Right lobe of liver (tissue), 6 donors: ENCODE data around the gene PTPRN2. TPM values are rescaled to one million over a fixed set of nuclear protein-coding genes. Genes with fewer than 3 reads are reported as not detected.

Source experiments
- ATAC-seq, 4 donors: fragments of 200-7000 bp; cut with Tn5 transposase; one replicate each; pipeline ENCODE4 v1.9.1; 2020; ENCODE audit warnings: mild to moderate bottlenecking in 4 of 4, moderate library complexity in 4 of 4
- DNase-seq, 3 donors: peaks; one replicate each; pipeline ENCODE4 v3.0.0-alpha.2; 2020
- H3K27ac ChIP-seq, 3 donors: fragments of 200-600 bp; one replicate each; pipeline ENCODE4 v1.8.0; 2022
- H3K27me3 ChIP-seq, 2 donors: fragments of 200-600 bp; one replicate each; pipeline ENCODE4 v1.8.0; 2022
- H3K36me3 ChIP-seq, 4 donors: fragments of 200-600 bp; sonication (generic) in 1 of 4; one replicate each; pipeline versions ENCODE4 v1.5.1 to v1.8.0; 2017 to 2022; ENCODE audit warnings: control low read depth in 1 of 4
- H3K4me1 ChIP-seq, 4 donors: fragments of 200-600 bp; sonication (generic) in 1 of 4; one replicate each; pipeline versions ENCODE4 v1.5.1 to v1.8.0; 2017 to 2022; ENCODE audit warnings: control low read depth in 1 of 4
- H3K4me3 ChIP-seq, 3 donors: fragments of 200-600 bp; one replicate each; pipeline ENCODE4 v1.8.0; 2022
- H3K9me3 ChIP-seq, 4 donors: fragments of 200-600 bp; sonication (generic) in 1 of 4; one replicate each; pipeline versions ENCODE4 v1.5.1 to v1.8.0; 2017 to 2022; ENCODE audit warnings: control low read depth in 1 of 4
- CTCF ChIP-seq, 4 donors: fragments of 200-600 bp in 3 of 4; fragments of 450-650 bp in 1 of 4; IDR thresholded peaks; one replicate each; pipeline versions ENCODE4 v1.5.1 to v1.8.0; 2016 to 2022; ENCODE audit warnings: antibody characterized with exemption in 4 of 4, mild to moderate bottlenecking in 2 of 4
- POLR2A ChIP-seq: fragments of 450-650 bp; IDR thresholded peaks from one replicate; pipeline ENCODE4 v1.6.1; 2017; ENCODE audit warnings: antibody characterized with exemption, mild to moderate bottlenecking
- WGBS: methylation state at CpG from one replicate; pipeline ENCODE4 v1.1.6; 2018; ENCODE audit warnings: low coverage, low lambda C conversion rate; ENCODE audit not compliant: insufficient coverage; ENCODE audit errors: missing lambda C conversion rate; 5-methylcytosine and 5-hydroxymethylcytosine counted together
- intact Hi-C, 2 donors: fragments of 100-400 bp; cut with DNase I; formaldehyde crosslinking; loops; one replicate each; pipeline versions ENCODE4 v1.11.2 to v1.14.1; 2022
- total RNA-seq, 6 experiments: library from RNA; depleted of rRNA in 2 of 6; stranded (reverse); fragments of >200 nt in 2 of 6; fragmentation: NEBNext Ultra II Directional in 3 of 6; extraction: Animal tissue kit (Norgen Biotek cat#: 25700) in 3 of 6; gene quantifications; one replicate each; pipeline versions ENCODE4 v1.1.0 to v1.2.4, GENCODE V29; 2016 to 2023
- donor health status: DM: no; HTN: yes; CAD: no.
- donor health status: DM: no; HTN: no; CAD: no.
- donor health status: DM: no; HTN: no; CAD: no.
- donor health status: DM: no; HTN: yes; CAD: no.
- donor health status: DM: no; HTN: yes; CAD: no.

Gene PTPRN2
- total RNA-seq, 6 experiments from 2014 or later, result 0.15 to 0.87 (median 0.67) TPM

- Histone ChIP-seq H3K36me3 (no peaks in the 10 kb centered on the region), H3K4me1 (no peaks in the 10 kb centered on the region), H3K9me3 (no peaks in the 10 kb centered on the region), H3K4me3 (no peak overlapping the region), H3K27ac (no peak overlapping the region), H3K27me3 (no peaks in the 10 kb centered on the region)
- DNase-seq (no peak), ATAC-seq (no peak)
- TF ChIP-seq CTCF (IDR thresholded peaks at IDR 0.05), result no peak
- TF ChIP-seq POLR2A, result no peak
- WGBS, result 91% methylated on average over 17 of the region's 18 CpGs
- intact Hi-C loops, result no loop called here
Observed at GRCh38 chr7:158084555-158084954, 503.1 kb downstream of the PTPRN2 start.

- no peaks in the 10 kb centered on the region for H3K9me3 ChIP-seq
- TF ChIP-seq CTCF (IDR thresholded peaks at IDR 0.05) (no peak), POLR2A (no peak)
- no peak overlapping the region for H3K27ac ChIP-seq
- ATAC-seq (no peak), DNase-seq (peak in 1 of 3 donors; percentile 10)
- 74% methylated on average over 9 of the region's 28 CpGs for WGBS
- no peak overlapping the region for H3K4me3 ChIP-seq
- intact Hi-C loops, result no loop called here
- no peaks in the 10 kb centered on the region for H3K4me1 ChIP-seq
- no peaks in the 10 kb centered on the region for H3K36me3 ChIP-seq
- no peaks in the 10 kb centered on the region for H3K27me3 ChIP-seq
Observed at GRCh38 chr7:158083526-158084310, 503.9 kb downstream of the PTPRN2 start.

- DNase-seq, result peak in 1 of 3 donors; percentile 23
- no peak for TF ChIP-seq POLR2A
- no peak for TF ChIP-seq CTCF (IDR thresholded peaks at IDR 0.05)
- Histone ChIP-seq H3K4me3 (no peak overlapping the region), H3K9me3 (no peaks in the 10 kb centered on the region), H3K27me3 (no peaks in the 10 kb centered on the region), H3K4me1 (no peaks in the 10 kb centered on the region), H3K27ac (no peak overlapping the region), H3K36me3 (no peaks in the 10 kb centered on the region)
- intact Hi-C loops, result no loop called here
- WGBS, result 73% methylated on average over 2 of the region's 8 CpGs
- ATAC-seq, result peak in 1 of 4 donors; percentile 28
Observed at GRCh38 chr7:158082761-158083160, 504.9 kb downstream of the PTPRN2 start.

GRCh38 chr7:158080899-158081445 is 506.7 kb downstream of the PTPRN2 start:
- H3K4me1 ChIP-seq, result no peaks in the 10 kb centered on the region
- intact Hi-C loops, result no loop called here
- H3K36me3 ChIP-seq, result no peaks in the 10 kb centered on the region
- no peaks in the 10 kb centered on the region for H3K9me3 ChIP-seq
- no peaks in the 10 kb centered on the region for H3K27me3 ChIP-seq
- DNase-seq (peak in 1 of 3 donors; percentile 19), ATAC-seq (no peak)
- no peak overlapping the region for H3K4me3 ChIP-seq
- no peak for TF ChIP-seq POLR2A
- TF ChIP-seq CTCF (IDR thresholded peaks at IDR 0.05), result no peak
- 66% methylated on average over 18 of the region's 21 CpGs for WGBS
- H3K27ac ChIP-seq, result no peak overlapping the region
